ENCODE results near the gene STPG2.

DNA sequence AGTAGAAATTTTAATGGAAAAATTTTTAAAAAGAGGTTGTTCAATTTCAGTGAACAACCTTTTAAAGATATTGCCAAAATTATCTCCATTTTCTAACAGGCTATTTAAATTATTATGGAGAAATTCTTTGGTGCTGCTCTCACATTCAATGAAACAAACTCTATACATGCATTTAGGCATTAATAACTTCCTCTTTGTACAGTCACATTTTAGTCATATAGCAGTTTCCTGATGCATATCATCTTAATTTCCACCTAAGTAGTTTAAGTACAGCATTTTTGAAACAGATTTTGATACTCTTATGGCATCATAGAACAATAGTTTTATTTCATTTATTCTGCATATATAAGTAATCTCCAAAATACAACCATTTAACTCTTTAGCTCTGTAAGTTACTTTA lies 500.1 kb downstream of the STPG2 start:
- TF ChIP-seq SUZ12 (IDR thresholded peaks at IDR 0.05) (no peak), SP1 (IDR thresholded peaks at IDR 0.05) (no peak), BHLHE40 (IDR thresholded peaks at IDR 0.05; ENCODE audit: borderline replicate concordance) (no peak), FOXK2 (IDR thresholded peaks at IDR 0.05) (no peak), ARNT (IDR thresholded peaks at IDR 0.05) (no peak), FOXM1 (IDR thresholded peaks at IDR 0.05; ENCODE audit: borderline replicate concordance) (no peak), HDGF (IDR thresholded peaks at IDR 0.05; ENCODE audit: borderline replicate concordance) (no peak), TARDBP (IDR thresholded peaks at IDR 0.05) (no peak), ELF4 (IDR thresholded peaks at IDR 0.05) (no peak), ZNF384 (IDR thresholded peaks at IDR 0.05) (no peak), NFRKB (IDR thresholded peaks at IDR 0.05) (no peak), L3MBTL2 (conservative IDR thresholded peaks at IDR 0.05) (no peak)
- TF ChIP-seq, protein P1, sequence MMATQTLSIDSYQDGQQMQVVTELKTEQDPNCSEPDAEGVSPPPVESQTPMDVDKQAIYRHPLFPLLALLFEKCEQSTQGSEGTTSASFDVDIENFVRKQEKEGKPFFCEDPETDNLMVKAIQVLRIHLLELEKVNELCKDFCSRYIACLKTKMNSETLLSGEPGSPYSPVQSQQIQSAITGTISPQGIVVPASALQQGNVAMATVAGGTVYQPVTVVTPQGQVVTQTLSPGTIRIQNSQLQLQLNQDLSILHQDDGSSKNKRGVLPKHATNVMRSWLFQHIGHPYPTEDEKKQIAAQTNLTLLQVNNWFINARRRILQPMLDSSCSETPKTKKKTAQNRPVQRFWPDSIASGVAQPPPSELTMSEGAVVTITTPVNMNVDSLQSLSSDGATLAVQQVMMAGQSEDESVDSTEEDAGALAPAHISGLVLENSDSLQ (IDR thresholded peaks at IDR 0.05) = no peak

Data from HEK293T (cell line).